HepG2 (cell line): Measurements from ENCODE around the gene MAPK14. TPM values are rescaled to one million over a fixed set of nuclear protein-coding genes. Genes with fewer than 3 reads are reported as not detected.

Experiments
- ATAC-seq: fragments of 200-7000 bp; cut with Tn5 transposase; 3 replicates; pipeline ENCODE4 v1.9.1; 2020; ENCODE audit warnings: mild to moderate bottlenecking, moderate library complexity
- BruUV-seq: library from RNA; stranded (reverse); fragments of 400-500 nt; replicated peaks from 2 replicates; lab custom pipeline; 2021; lab: Mats Ljungman, UMichigan
- CTCF ChIA-PET: fragments of 300-600 bp; formaldehyde crosslinking; extraction: SDS; loops from one replicate; lab custom pipeline; 2021; ENCODE audit warnings: low total read pairs, inconsistent platforms, low intra/inter-chr PET ratio; lab: Yijun Ruan, JAX
- POLR2A ChIA-PET: fragments of 350-600 bp; sonication (Branson Sonifier 250); formaldehyde crosslinking; loops from one replicate; lab custom pipeline; 2020; ENCODE audit warnings: antibody characterized with exemption, inconsistent platforms; lab: Yijun Ruan, JAX
- DNase-seq: peaks from one replicate; pipeline ENCODE4 v3.0.0-alpha.2; 2015; ENCODE audit warnings: low spot score
- FAIRE-seq: peaks from 3 replicates; lab custom pipeline; 2011; peaks lifted over from hg19 to GRCh38; lab: Jason Lieb, UNC
- H2AFZ ChIP-seq: one replicate; pipeline ENCODE4 v1.6.1; 2011; ENCODE audit warnings: low read length, inconsistent platforms
- H3K27ac ChIP-seq: fragments of 300-600 bp; 3 replicates; pipeline ENCODE4 v1.8.0; 2011; ENCODE audit warnings: mixed run types, mild to moderate bottlenecking, mixed read lengths, low read length, inconsistent platforms; ENCODE audit not compliant: insufficient read depth; ENCODE audit errors: extremely low read length
- H3K27me3 ChIP-seq, 2 experiments: fragments of 200-600 bp in 1 of 2; 2 replicates in 1 of 2; 3 replicates in 1 of 2; pipeline versions ENCODE4 v1.6.0 to v1.8.0; 2011; ENCODE audit warnings: low read length in 2 of 2, mild to moderate bottlenecking in 2 of 2, moderate library complexity in 2 of 2, inconsistent platforms in 1 of 2; ENCODE audit not compliant: insufficient read depth in 2 of 2, control insufficient read depth in 1 of 2
- H3K36me3 ChIP-seq, 2 experiments: fragments of 200-600 bp in 1 of 2; replicated peaks in 1 of 2; 2 replicates in 1 of 2; 3 replicates in 1 of 2; pipeline versions ENCODE4 v1.5.1 to v1.8.0; 2011; ENCODE audit warnings: low read length in 2 of 2, inconsistent platforms in 1 of 2; ENCODE audit not compliant: insufficient read depth in 2 of 2, control insufficient read depth in 1 of 2
- H3K4me1 ChIP-seq: 2 replicates; pipeline ENCODE4 v1.5.1; 2012; ENCODE audit warnings: low read length, inconsistent platforms; ENCODE audit not compliant: insufficient read depth
- H3K4me2 ChIP-seq: 2 replicates; pipeline ENCODE4 v1.6.0; 2011; ENCODE audit warnings: low read depth, low read length, inconsistent platforms
- H3K4me3 ChIP-seq, 3 experiments: fragments of 200-600 bp in 1 of 3; sonication (generic), shearing (Covaris generic) in 1 of 3; replicated peaks in 1 of 3; 2 replicates each; pipeline ENCODE4 v1.5.1; 2011 to 2016; ENCODE audit warnings: low read length in 3 of 3, inconsistent platforms in 2 of 3, low read depth in 2 of 3, mild to moderate bottlenecking in 2 of 3, control low read depth in 1 of 3, mixed read lengths in 1 of 3; ENCODE audit not compliant: insufficient read depth in 1 of 3
- H3K79me2 ChIP-seq: one replicate; pipeline ENCODE4 v1.6.1; 2011; ENCODE audit warnings: low read length, inconsistent platforms; ENCODE audit not compliant: insufficient read depth
- H3K9ac ChIP-seq: 2 replicates; pipeline ENCODE4 v1.6.0; 2011; ENCODE audit warnings: mild to moderate bottlenecking, low read depth, low read length, inconsistent platforms; ENCODE audit not compliant: insufficient read depth
- H3K9me3 ChIP-seq: 2 replicates; pipeline ENCODE4 v1.5.1; 2012; ENCODE audit warnings: mild to moderate bottlenecking, low read length
- H4K20me1 ChIP-seq: 2 replicates; pipeline ENCODE4 v1.6.0; 2011; ENCODE audit warnings: inconsistent platforms, mild to moderate bottlenecking, low read length, moderate library complexity; ENCODE audit not compliant: insufficient read depth
- ARID4A ChIP-seq: sonication (generic); formaldehyde crosslinking; IDR thresholded peaks from 2 replicates; pipeline ENCODE4 v1.5.0; 2020; ENCODE audit warnings: mild to moderate bottlenecking, missing genetic modification reagents, borderline replicate concordance
- ARNT2 ChIP-seq: sonication (generic); formaldehyde crosslinking; IDR thresholded peaks from 2 replicates; pipeline ENCODE4 v1.8.0; 2022; ENCODE audit warnings: mild to moderate bottlenecking, low read depth, missing genetic modification reagents, moderate library complexity
- CEBPB ChIP-seq: IDR thresholded peaks from 2 replicates; pipeline ENCODE4 v1.6.1; 2011; ENCODE audit warnings: low read depth, low read length, improper control_type of control experiment, borderline replicate concordance
- DR1 ChIP-seq: sonication (generic); formaldehyde crosslinking; IDR thresholded peaks from 2 replicates; pipeline ENCODE4 v1.8.0; 2021; ENCODE audit warnings: mild to moderate bottlenecking, missing genetic modification reagents, inconsistent platforms
- FOXP1 ChIP-seq, 2 experiments: fragments of 450-650 bp in 1 of 2; IDR thresholded peaks; 2 replicates each; pipeline ENCODE4 v1.6.1; 2017 to 2018; ENCODE audit warnings: antibody characterized with exemption in 1 of 2
- FUBP1 ChIP-seq: sonication (generic); formaldehyde crosslinking; IDR thresholded peaks from 2 replicates; pipeline ENCODE4 v1.5.1; 2020; ENCODE audit warnings: missing genetic modification reagents, mild to moderate bottlenecking, borderline replicate concordance
- HNRNPH1 ChIP-seq: fragments of 200-400 bp; formaldehyde crosslinking; optimal IDR thresholded peaks from 2 replicates; pipeline ENCODE3; 2017; ENCODE audit warnings: mild to moderate bottlenecking, low read depth, low read length
- KDM6A ChIP-seq: IDR thresholded peaks from 2 replicates; pipeline ENCODE4 v1.6.1; 2016; ENCODE audit warnings: low read depth
- MED13 ChIP-seq: sonication (generic); formaldehyde crosslinking; IDR thresholded peaks from 2 replicates; pipeline ENCODE4 v1.5.0; 2020; ENCODE audit warnings: missing genetic modification reagents
- MEIS2 ChIP-seq: sonication (generic); formaldehyde crosslinking; IDR thresholded peaks from 2 replicates; pipeline ENCODE4 v1.9.0; 2021; ENCODE audit warnings: mild to moderate bottlenecking, missing genetic modification reagents
- MYC ChIP-seq: sonication (generic); formaldehyde crosslinking; IDR thresholded peaks from 2 replicates; pipeline ENCODE4 v1.9.0; 2021; ENCODE audit warnings: missing genetic modification reagents, borderline replicate concordance
- NFE2L2 ChIP-seq: fragments of 150-350 bp; IDR thresholded peaks from 2 replicates; pipeline ENCODE4 v1.6.1; 2014; ENCODE audit warnings: low read length
- SOX5 ChIP-seq: IDR thresholded peaks from 2 replicates; pipeline ENCODE4 v1.6.1; 2016; ENCODE audit warnings: borderline replicate concordance
- SRSF9 ChIP-seq: fragments of 200-400 bp; formaldehyde crosslinking; IDR thresholded peaks from 2 replicates; pipeline ENCODE4 v1.6.1; 2018; ENCODE audit warnings: borderline replicate concordance, mild to moderate bottlenecking, low read depth, low read length; ENCODE audit not compliant: insufficient read depth, poor library complexity, severe bottlenecking
- TAF1 ChIP-seq: sonication (generic); formaldehyde crosslinking; IDR thresholded peaks from 2 replicates; pipeline ENCODE4 v1.4.0; 2020; ENCODE audit warnings: missing genetic modification reagents
- WIZ ChIP-seq: sonication (generic); formaldehyde crosslinking; IDR thresholded peaks from 2 replicates; pipeline ENCODE4 v1.5.1; 2020; ENCODE audit warnings: mild to moderate bottlenecking, missing genetic modification reagents
- ZIK1 ChIP-seq: sonication (generic); formaldehyde crosslinking; IDR thresholded peaks from 2 replicates; pipeline ENCODE4 v1.5.0; 2020; ENCODE audit warnings: mild to moderate bottlenecking, low read depth, missing genetic modification reagents, borderline replicate concordance
- ZNF205 ChIP-seq: IDR thresholded peaks from 2 replicates; pipeline ENCODE4 v1.6.1; 2018; ENCODE audit warnings: missing biosample characterization, missing genetic modification reagents
- ZNF703 ChIP-seq: sonication (generic); formaldehyde crosslinking; IDR thresholded peaks from 2 replicates; pipeline ENCODE4 v1.5.1; 2020; ENCODE audit warnings: missing genetic modification reagents, mild to moderate bottlenecking, moderate library complexity, borderline replicate concordance
- ZNF713 ChIP-seq: sonication (generic); formaldehyde crosslinking; IDR thresholded peaks from 2 replicates; pipeline ENCODE4 v1.4.0; 2020; ENCODE audit warnings: mild to moderate bottlenecking, missing genetic modification reagents
- WGBS: methylation state at CpG from one replicate; pipeline ENCODE4 v1.1.6; 2017; ENCODE audit warnings: low lambda C conversion rate; 5-methylcytosine and 5-hydroxymethylcytosine counted together
- in situ Hi-C: cut with HindIII; loops from 2 replicates; pipeline ENCODE4 v1.10.0; 2017; ENCODE audit warnings: low pct_unique_long_range_greater_than_20kb; ENCODE audit not compliant: extremely low pct_ligation_motif_present
- intact Hi-C: fragments of 100-400 bp; cut with micrococcal nuclease; formaldehyde crosslinking; loops from one replicate; pipeline ENCODE4 v1.10.0; 2022; ENCODE audit not compliant: unreplicated experiment
- polyA plus RNA-seq, 8 experiments: library from polyadenylated mRNA; depleted of rRNA in 3 of 8; stranded (reverse) in 7 of 8; unstranded in 1 of 8; fragments of >200 nt; fragmentation: Illumina TruSeq in 4 of 8; extraction: Trizol in 4 of 8; gene quantifications; 2 replicates each; pipeline versions ENCODE4 v1.2.1 to v1.2.3, GENCODE V29; 2011 to 2016; ENCODE audit warnings: low read depth in 4 of 8, missing spikeins in 1 of 8, mixed read lengths in 1 of 8; ENCODE audit not compliant: insufficient read depth in 1 of 8
- total RNA-seq, 5 experiments: library from RNA; depleted of rRNA; stranded (reverse); fragments of >200 nt; fragmentation: Illumina TruSeq; extraction: Trizol; gene quantifications; 2 replicates each; pipeline ENCODE4 v1.2.3, GENCODE V29; 2016; ENCODE audit warnings: low read depth in 1 of 5

The MAPK14 gene
- total and polyA plus RNA-seq, 2 of the 13 experiments (the other 11 are each of a cell fraction or from before 2014, with no cell fraction given), result 66.3 to 67.3 TPM

- TF ChIP-seq ZNF713 (CRISPR knock-in tag) (no peak), FOXP1 (IDR thresholded peaks at IDR 0.05) (no peak), FOXP1 (CRISPR knock-in tag; IDR thresholded peaks at IDR 0.05) (no peak), ARID4A (CRISPR knock-in tag) (no peak), ARNT2 (CRISPR knock-in tag) (no peak), ZNF205 (CRISPR knock-in tag) (no peak), MYC (CRISPR knock-in tag) (no peak), DR1 (no peak)
Observed at GRCh38 chr6:36110863-36111262, 83.3 kb downstream of the MAPK14 start (continued).

GRCh38 chr6:36111526-36111925, 83.9 kb downstream of the MAPK14 start:
- no peak for ATAC-seq
- POLR2A ChIA-PET, result interaction anchor here (1.0 to 1.5 kb wide), 2 partner anchors 19 to 84 kb away, joined by 4 to 7 read pairs; partner anchors contain the start of genes MAPK13 and MAPK14
- no peak for FAIRE-seq
- in situ Hi-C loops, result no loop called here
- no peak overlapping the region for H3K4me2 ChIP-seq
- intact Hi-C loops, result no loop called here
- CTCF ChIA-PET, result no interaction called here
- BruUV-seq, result no TSS peak
- no peak overlapping the region for H3K9ac ChIP-seq
- 96% methylated on average over 7 of the region's 7 CpGs for WGBS
- H3K36me3 ChIP-seq, result peaks cover 15 to 41% of the 10 kb centered on the region in 2 experiments
- peaks cover 11% of the 10 kb centered on the region for H3K4me1 ChIP-seq
- no peak for DNase-seq
- H3K27me3 ChIP-seq, result no peaks in the 10 kb centered on the region
- no peaks in the 10 kb centered on the region for H4K20me1 ChIP-seq
- H2AFZ ChIP-seq, result no peak overlapping the region
- H3K27ac ChIP-seq, result no peak overlapping the region
- no peaks in the 10 kb centered on the region for H3K79me2 ChIP-seq
- H3K9me3 ChIP-seq, result no peaks in the 10 kb centered on the region
- H3K4me3 ChIP-seq, result no peak overlapping the region
- TF ChIP-seq ZIK1 (CRISPR knock-in tag), result no peak
- no peak for TF ChIP-seq CEBPB
- no peak for TF ChIP-seq SRSF9
- no peak for TF ChIP-seq NFE2L2
- no peak for TF ChIP-seq KDM6A (CRISPR knock-in tag)
- TF ChIP-seq TAF1 (CRISPR knock-in tag), result no peak
- TF ChIP-seq MED13 (CRISPR knock-in tag), result no peak
- TF ChIP-seq SOX5 (CRISPR knock-in tag), result no peak
- no peak for TF ChIP-seq WIZ (CRISPR knock-in tag)
- TF ChIP-seq MEIS2 (CRISPR knock-in tag), result no peak
- TF ChIP-seq HNRNPH1, result no peak
- no peak for TF ChIP-seq ZNF703 (CRISPR knock-in tag)
- TF ChIP-seq FUBP1, result no peak
